CD14-positive monocyte (primary cell): ENCODE results near the gene ITGA5. TPM values are rescaled to one million over a fixed set of nuclear protein-coding genes. Genes with fewer than 3 reads are reported as not detected.

Source experiments
- DNase-seq, 3 donors: peaks; one replicate each; pipeline ENCODE4 v3.0.0-alpha.2; 2011 to 2022
- H2AFZ ChIP-seq: 2 replicates; pipeline ENCODE4 v1.6.0; 2012; ENCODE audit warnings: mild to moderate bottlenecking, low read depth, low read length, inconsistent platforms; ENCODE audit not compliant: insufficient read depth, poor library complexity, severe bottlenecking
- H3K27ac ChIP-seq, 2 donors: 1 replicate in 1 of 2; 2 replicates in 1 of 2; pipeline ENCODE4 v1.5.1; 2012 to 2013; ENCODE audit warnings: low read length in 2 of 2, control low read depth in 1 of 2, inconsistent platforms in 1 of 2, low read depth in 1 of 2, mild to moderate bottlenecking in 1 of 2
- H3K27me3 ChIP-seq, 2 donors: one replicate each; pipeline versions ENCODE4 v1.6.0 to v1.6.1; 2011 to 2013; ENCODE audit warnings: low read length in 2 of 2; ENCODE audit not compliant: control insufficient read depth in 2 of 2, insufficient read depth in 2 of 2
- H3K36me3 ChIP-seq, 2 donors: replicated peaks in 1 of 2; 1 replicate in 1 of 2; 2 replicates in 1 of 2; pipeline versions ENCODE4 v1.5.1 to v1.6.1; 2012 to 2013; ENCODE audit warnings: low read length in 2 of 2, control low read depth in 1 of 2, inconsistent platforms in 1 of 2, mild to moderate bottlenecking in 1 of 2; ENCODE audit not compliant: insufficient read depth in 2 of 2, control insufficient read depth in 1 of 2
- H3K4me1 ChIP-seq, 2 donors: 1 replicate in 1 of 2; 2 replicates in 1 of 2; pipeline versions ENCODE4 v1.5.1 to v1.6.1; 2012 to 2013; ENCODE audit warnings: low read length in 2 of 2, control low read depth in 1 of 2, inconsistent platforms in 1 of 2, mild to moderate bottlenecking in 1 of 2, moderate library complexity in 1 of 2; ENCODE audit not compliant: insufficient read depth in 2 of 2, control insufficient read depth in 1 of 2
- H3K4me2 ChIP-seq: replicated peaks from 2 replicates; pipeline ENCODE3; 2012; ENCODE audit warnings: low read length, moderate library complexity, mild to moderate bottlenecking; ENCODE audit not compliant: poor library complexity, severe bottlenecking; ENCODE audit errors: extremely low read depth
- H3K4me3 ChIP-seq, 3 experiments: fragments of 200-600 bp in 1 of 3; sonication (generic) in 1 of 3; replicated peaks in 1 of 3; 1 replicate in 2 of 3; 2 replicates in 1 of 3; pipeline ENCODE4 v1.5.1; 2011 to 2013; ENCODE audit warnings: low read length in 3 of 3, mild to moderate bottlenecking in 3 of 3, control low read depth in 2 of 3, low read depth in 2 of 3, inconsistent platforms in 1 of 3, moderate library complexity in 1 of 3
- H3K79me2 ChIP-seq: 2 replicates; pipeline ENCODE4 v1.6.0; 2012; ENCODE audit warnings: mild to moderate bottlenecking, control low read depth, inconsistent platforms, low read length, moderate library complexity; ENCODE audit not compliant: insufficient read depth
- H3K9ac ChIP-seq: 2 replicates; pipeline ENCODE4 v1.6.0; 2017; ENCODE audit warnings: low read length, mild to moderate bottlenecking; ENCODE audit not compliant: insufficient read depth, poor library complexity, severe bottlenecking
- H3K9me3 ChIP-seq, 2 donors: replicated peaks in 1 of 2; 1 replicate in 1 of 2; 2 replicates in 1 of 2; pipeline versions ENCODE4 v1.5.1 to v1.6.1; 2012 to 2013; ENCODE audit warnings: low read length in 2 of 2, control low read depth in 1 of 2; ENCODE audit not compliant: control insufficient read depth in 1 of 2, insufficient read depth in 1 of 2
- H4K20me1 ChIP-seq: 2 replicates; pipeline ENCODE4 v1.6.0; 2012; ENCODE audit warnings: mild to moderate bottlenecking, low read length, control low read depth, moderate library complexity; ENCODE audit not compliant: insufficient read depth
- H3K27ac Mint-ChIP-seq, 7 donors: one replicate each; pipeline ENCODE4 v1.8.0; 2020; ENCODE audit warnings: mild to moderate bottlenecking in 7 of 7, mixed read lengths in 7 of 7, moderate library complexity in 6 of 7, inconsistent platforms in 2 of 7
- H3K27me3 Mint-ChIP-seq, 3 donors: one replicate each; pipeline ENCODE4 v1.8.0; 2021 to 2022; ENCODE audit warnings: low read depth in 3 of 3, mild to moderate bottlenecking in 3 of 3, mixed read lengths in 3 of 3, moderate library complexity in 3 of 3, inconsistent platforms in 1 of 3
- H3K36me3 Mint-ChIP-seq, 2 donors: one replicate each; pipeline ENCODE4 v1.8.0; 2020; ENCODE audit warnings: mixed read lengths in 2 of 2, inconsistent platforms in 1 of 2, mild to moderate bottlenecking in 1 of 2
- H3K4me1 Mint-ChIP-seq: one replicate; pipeline ENCODE4 v1.8.0; 2020; ENCODE audit warnings: mild to moderate bottlenecking, mixed read lengths
- H3K4me3 Mint-ChIP-seq, 2 donors: one replicate each; pipeline ENCODE4 v1.8.0; 2020; ENCODE audit warnings: mild to moderate bottlenecking in 2 of 2, mixed read lengths in 2 of 2, moderate library complexity in 1 of 2
- H3K9me3 Mint-ChIP-seq, 7 donors: one replicate each; pipeline ENCODE4 v1.8.0; 2020 to 2022; ENCODE audit warnings: mixed read lengths in 7 of 7, mild to moderate bottlenecking in 6 of 7, moderate library complexity in 6 of 7, inconsistent platforms in 2 of 7
- WGBS: methylation state at CpG from one replicate; pipeline ENCODE4 v1.1.5; 2013; ENCODE audit warnings: missing lambda C conversion rate; ENCODE audit not compliant: insufficient coverage; 5-methylcytosine and 5-hydroxymethylcytosine counted together
- intact Hi-C, 2 donors: fragments of 100-400 bp; cut with micrococcal nuclease; formaldehyde crosslinking; loops; one replicate each; pipeline versions ENCODE4 v1.15.0 to v1.15.1; 2023
- polyA plus RNA-seq, 3 donors: library from polyadenylated mRNA; depleted of rRNA in 1 of 3; unstranded in 2 of 3; stranded (reverse) in 1 of 3; fragments of 300-500 nt in 2 of 3; fragments of >200 nt in 1 of 3; fragmentation: Illumina TruSeq in 2 of 3; gene quantifications; 1 replicate in 2 of 3; 2 replicates in 1 of 3; pipeline ENCODE4 v1.2.3, GENCODE V29; 2012 to 2021
- TF ChIP-seq, protein P1 (sequence below): fragments of 200-600 bp; IDR thresholded peaks from one replicate; pipeline ENCODE4 v1.8.0; 2022; ENCODE audit warnings: antibody characterized with exemption, mild to moderate bottlenecking

ITGA5 gene
- polyA plus RNA-seq, 3 donors = 85.5 to 142 (median 99.4) TPM

DNA sequence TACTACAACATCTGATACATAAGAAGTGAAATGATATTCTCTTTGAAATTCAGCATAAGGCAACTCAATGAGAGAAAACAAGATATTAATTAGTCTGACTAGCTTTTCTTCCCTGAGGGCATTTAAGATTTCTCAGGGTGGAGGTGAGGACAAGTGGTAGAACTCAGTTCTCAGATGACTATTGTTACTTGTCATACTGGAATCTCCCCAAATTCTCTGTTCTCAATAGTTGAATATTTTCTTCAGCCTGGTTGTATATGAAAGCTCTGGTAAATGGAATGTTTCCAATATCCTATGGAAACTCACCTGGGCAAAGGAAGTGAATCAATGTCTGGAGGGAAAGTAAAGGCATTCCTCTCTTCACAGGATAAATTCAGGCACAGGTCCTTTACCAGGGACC, 18.2 kb upstream of the ITGA5 start:
- no peaks in the 10 kb centered on the region for H3K9me3 Mint-ChIP-seq
- H3K27me3 Mint-ChIP-seq = peaks cover 2 to 6% (median 2%) of the 10 kb centered on the region in 3 donors
- Histone ChIP-seq H3K9ac (no peak overlapping the region), H3K9me3 (no peaks in the 10 kb centered on the region), H3K79me2 (no peaks in the 10 kb centered on the region), H3K27me3 (no peaks in the 10 kb centered on the region), H4K20me1 (no peaks in the 10 kb centered on the region), H3K27ac (no peak overlapping the region), H3K4me2 (no peak overlapping the region), H3K4me1 (peaks cover 0 to 4% of the 10 kb centered on the region in 2 donors), H3K4me3 (no peak overlapping the region), H2AFZ (no peak overlapping the region), H3K36me3 (no peaks in the 10 kb centered on the region)
- H3K36me3 Mint-ChIP-seq = no peaks in the 10 kb centered on the region
- DNase-seq = no peak
- H3K27ac Mint-ChIP-seq = no peak overlapping the region
- intact Hi-C loops = no loop called here
- TF ChIP-seq, protein P1, sequence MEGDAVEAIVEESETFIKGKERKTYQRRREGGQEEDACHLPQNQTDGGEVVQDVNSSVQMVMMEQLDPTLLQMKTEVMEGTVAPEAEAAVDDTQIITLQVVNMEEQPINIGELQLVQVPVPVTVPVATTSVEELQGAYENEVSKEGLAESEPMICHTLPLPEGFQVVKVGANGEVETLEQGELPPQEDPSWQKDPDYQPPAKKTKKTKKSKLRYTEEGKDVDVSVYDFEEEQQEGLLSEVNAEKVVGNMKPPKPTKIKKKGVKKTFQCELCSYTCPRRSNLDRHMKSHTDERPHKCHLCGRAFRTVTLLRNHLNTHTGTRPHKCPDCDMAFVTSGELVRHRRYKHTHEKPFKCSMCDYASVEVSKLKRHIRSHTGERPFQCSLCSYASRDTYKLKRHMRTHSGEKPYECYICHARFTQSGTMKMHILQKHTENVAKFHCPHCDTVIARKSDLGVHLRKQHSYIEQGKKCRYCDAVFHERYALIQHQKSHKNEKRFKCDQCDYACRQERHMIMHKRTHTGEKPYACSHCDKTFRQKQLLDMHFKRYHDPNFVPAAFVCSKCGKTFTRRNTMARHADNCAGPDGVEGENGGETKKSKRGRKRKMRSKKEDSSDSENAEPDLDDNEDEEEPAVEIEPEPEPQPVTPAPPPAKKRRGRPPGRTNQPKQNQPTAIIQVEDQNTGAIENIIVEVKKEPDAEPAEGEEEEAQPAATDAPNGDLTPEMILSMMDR = no peak
- H3K4me1 Mint-ChIP-seq = peaks cover 7% of the 10 kb centered on the region
- H3K4me3 Mint-ChIP-seq = no peak overlapping the region

DNA sequence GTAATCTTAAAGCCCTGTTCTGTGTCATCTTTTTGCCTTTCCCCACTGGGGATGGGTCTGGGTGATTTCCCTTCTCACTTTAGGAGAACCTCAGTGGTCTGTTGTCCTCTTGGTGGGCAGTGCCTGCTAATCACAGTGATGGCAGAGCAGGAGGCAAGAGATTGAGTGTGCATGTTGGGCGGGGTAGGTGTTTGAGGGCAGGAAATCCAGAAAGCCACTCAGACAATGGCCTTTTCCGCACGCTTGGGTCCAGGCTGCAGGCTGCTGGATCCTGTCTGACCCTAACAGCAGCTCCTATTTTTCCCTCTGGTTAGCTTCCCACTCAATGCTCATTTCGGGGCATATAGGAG, 13.7 kb upstream of the ITGA5 start:
- Histone ChIP-seq H4K20me1 (no peaks in the 10 kb centered on the region), H3K4me1 (peaks cover 24 to 25% of the 10 kb centered on the region in 2 donors), H3K9me3 (no peaks in the 10 kb centered on the region), H3K27ac (no peak overlapping the region), H3K4me3 (no peak overlapping the region), H3K27me3 (no peaks in the 10 kb centered on the region), H3K9ac (no peak overlapping the region), H3K36me3 (no peaks in the 10 kb centered on the region), H2AFZ (no peak overlapping the region), H3K79me2 (no peaks in the 10 kb centered on the region), H3K4me2 (no peak overlapping the region)
- H3K4me3 Mint-ChIP-seq = no peak overlapping the region
- no peaks in the 10 kb centered on the region for H3K36me3 Mint-ChIP-seq
- intact Hi-C loops = no loop called here
- TF ChIP-seq, protein P1 = no peak
- peaks cover 37% of the 10 kb centered on the region for H3K4me1 Mint-ChIP-seq
- peaks cover 9 to 12% (median 10%) of the 10 kb centered on the region in 3 donors for H3K27me3 Mint-ChIP-seq
- DNase-seq = no peak
- peak overlapping the region in 1 of 7 donors; percentile 46 for H3K27ac Mint-ChIP-seq
- peaks cover 0 to 4% (median 0%) of the 10 kb centered on the region in 7 donors for H3K9me3 Mint-ChIP-seq
- whole genome bisulfite sequencing = 94% methylated on average over 3 of the region's 4 CpGs
